OCI-LY3 (cell line): ENCODE results near the gene CPNE6.

Experiments used
- H2AFZ ChIP-seq: fragments of 200-600, 300-600 bp; shearing (Covaris generic); 2 replicates; pipeline ENCODE4 v1.6.0; 2014; ENCODE audit warnings: antibody characterized with exemption, low read depth, low read length
- H3K27ac ChIP-seq: fragments of 200-600, 300-600 bp; sonication (generic); 2 replicates; pipeline ENCODE4 v1.5.1; 2014; ENCODE audit warnings: mild to moderate bottlenecking, low read length, moderate library complexity, mixed read lengths
- H3K27me3 ChIP-seq: fragments of 200-600, 300-600 bp; sonication (generic); 2 replicates; pipeline ENCODE4 v1.6.1; 2014; ENCODE audit warnings: low read depth, low read length, mixed read lengths
- H3K36me3 ChIP-seq: fragments of 200-600, 300-600 bp; sonication (generic); replicated peaks from 2 replicates; pipeline ENCODE3; 2014; ENCODE audit warnings: low read depth, low read length, mixed read lengths
- H3K4me1 ChIP-seq: fragments of 300-600, 200-600 bp; sonication (generic); 2 replicates; pipeline ENCODE4 v1.6.1; 2014; ENCODE audit warnings: low read length, mixed read lengths
- H3K4me2 ChIP-seq: fragments of 200-600, 300-600 bp; sonication (generic); 2 replicates; pipeline ENCODE4 v1.6.1; 2014; ENCODE audit warnings: low read length, mixed read lengths
- H3K4me3 ChIP-seq: fragments of 300-600, 200-600 bp; sonication (generic); 2 replicates; pipeline ENCODE4 v1.5.1; 2014; ENCODE audit warnings: antibody characterized with exemption, mild to moderate bottlenecking, low read length, moderate library complexity
- H3K79me2 ChIP-seq: fragments of 300-600, 200-600 bp; shearing (Covaris generic); 2 replicates; pipeline ENCODE4 v1.6.1; 2014; ENCODE audit warnings: mild to moderate bottlenecking, low read length, mixed read lengths
- H3K9ac ChIP-seq: fragments of 300-600, 200-600 bp; shearing (Covaris generic); 2 replicates; pipeline ENCODE4 v1.6.0; 2014; ENCODE audit warnings: mild to moderate bottlenecking, low read length, moderate library complexity
- H3K9me3 ChIP-seq: fragments of 200-600, 300-600 bp; shearing (Covaris generic); 2 replicates; pipeline ENCODE4 v1.6.1; 2014; ENCODE audit warnings: low read length, mixed read lengths; ENCODE audit not compliant: insufficient read depth
- H4K20me1 ChIP-seq: fragments of 200-600, 300-600 bp; sonication (generic); 2 replicates; pipeline ENCODE4 v1.6.1; 2016; ENCODE audit warnings: low read length, mixed read lengths; ENCODE audit not compliant: insufficient read depth
- EZH2phosphoT487 ChIP-seq: fragments of 200-600 bp; shearing (Covaris generic); IDR thresholded peaks from 2 replicates; pipeline ENCODE4 v1.6.1; 2018; ENCODE audit warnings: antibody characterized with exemption, mixed run types, low read depth
- TF ChIP-seq, protein P1 (sequence below): fragments of 200-600, 300-600 bp; sonication (generic); IDR thresholded peaks from 2 replicates; pipeline ENCODE4 v1.5.1; 2014; ENCODE audit warnings: antibody characterized with exemption, low read length, low read depth

CPNE6 gene

DNA sequence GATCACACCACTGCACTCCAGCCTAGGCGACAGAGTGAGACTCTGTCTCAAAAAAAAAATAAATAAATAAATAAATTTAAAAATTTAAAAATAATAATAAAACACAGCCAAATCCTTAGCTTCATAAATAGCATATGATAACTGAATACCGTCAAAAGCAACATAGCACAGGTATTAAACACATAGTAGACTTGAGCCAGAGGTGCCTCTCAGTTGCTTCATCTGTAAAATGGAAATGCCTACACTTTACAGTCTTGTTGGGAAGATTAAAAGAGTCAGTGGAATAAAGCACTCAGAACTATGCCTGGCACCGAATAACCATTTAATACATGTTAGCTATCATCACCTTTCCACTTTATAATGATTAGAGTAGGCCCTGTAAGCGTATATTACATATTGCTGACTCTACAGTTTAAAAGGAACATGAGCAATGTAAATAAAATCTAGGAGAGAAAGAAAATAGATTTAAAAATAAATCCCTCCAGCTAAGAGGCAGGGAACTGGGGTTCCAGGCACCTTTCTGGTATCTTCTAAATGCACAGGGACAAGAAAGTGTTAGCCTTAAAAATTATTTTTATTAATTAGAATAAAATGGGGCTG is 35.4 kb downstream of the CPNE6 start:
- TF ChIP-seq EZH2phosphoT487 = no peak
- TF ChIP-seq, protein P1, sequence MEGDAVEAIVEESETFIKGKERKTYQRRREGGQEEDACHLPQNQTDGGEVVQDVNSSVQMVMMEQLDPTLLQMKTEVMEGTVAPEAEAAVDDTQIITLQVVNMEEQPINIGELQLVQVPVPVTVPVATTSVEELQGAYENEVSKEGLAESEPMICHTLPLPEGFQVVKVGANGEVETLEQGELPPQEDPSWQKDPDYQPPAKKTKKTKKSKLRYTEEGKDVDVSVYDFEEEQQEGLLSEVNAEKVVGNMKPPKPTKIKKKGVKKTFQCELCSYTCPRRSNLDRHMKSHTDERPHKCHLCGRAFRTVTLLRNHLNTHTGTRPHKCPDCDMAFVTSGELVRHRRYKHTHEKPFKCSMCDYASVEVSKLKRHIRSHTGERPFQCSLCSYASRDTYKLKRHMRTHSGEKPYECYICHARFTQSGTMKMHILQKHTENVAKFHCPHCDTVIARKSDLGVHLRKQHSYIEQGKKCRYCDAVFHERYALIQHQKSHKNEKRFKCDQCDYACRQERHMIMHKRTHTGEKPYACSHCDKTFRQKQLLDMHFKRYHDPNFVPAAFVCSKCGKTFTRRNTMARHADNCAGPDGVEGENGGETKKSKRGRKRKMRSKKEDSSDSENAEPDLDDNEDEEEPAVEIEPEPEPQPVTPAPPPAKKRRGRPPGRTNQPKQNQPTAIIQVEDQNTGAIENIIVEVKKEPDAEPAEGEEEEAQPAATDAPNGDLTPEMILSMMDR = no peak
- Histone ChIP-seq H3K9ac (no peak overlapping the region), H3K4me2 (no peak overlapping the region), H3K27me3 (no peaks in the 10 kb centered on the region), H3K36me3 (peaks cover 24% of the 10 kb centered on the region), H3K9me3 (no peaks in the 10 kb centered on the region), H3K4me1 (peaks cover 7% of the 10 kb centered on the region), H3K4me3 (no peak overlapping the region), H3K79me2 (no peaks in the 10 kb centered on the region), H2AFZ (no peak overlapping the region), H3K27ac (no peak overlapping the region), H4K20me1 (no peaks in the 10 kb centered on the region)

DNA sequence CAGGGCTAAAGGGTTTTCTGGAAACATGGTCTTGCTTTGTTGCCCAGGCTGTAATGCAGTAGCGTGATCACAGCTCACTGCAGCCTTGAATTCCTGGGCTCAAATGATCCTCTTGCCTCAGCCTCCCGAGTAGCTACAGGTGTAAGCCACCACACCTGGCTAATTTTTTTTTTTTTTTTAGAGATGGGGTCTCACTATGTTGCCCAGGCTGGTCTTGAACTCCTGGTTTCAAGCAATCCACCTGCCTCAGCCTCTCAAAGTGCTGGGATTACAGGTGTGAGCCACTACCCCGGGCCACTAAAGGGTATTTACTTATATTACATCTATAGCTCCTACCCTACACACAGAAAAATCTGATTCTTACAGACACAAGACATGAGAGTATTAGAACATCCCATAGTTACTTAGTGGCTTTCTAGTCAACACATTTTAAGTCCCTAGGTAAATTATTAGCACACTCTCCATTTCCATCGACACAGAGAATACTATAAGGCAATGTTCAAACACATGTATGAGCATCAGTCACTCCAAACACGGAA is 37.0 kb downstream of the CPNE6 start:
- Histone ChIP-seq H3K27ac (no peak overlapping the region; the same call in 1 of the 2 replicates), H3K4me1 (peaks cover 7% of the 10 kb centered on the region), H4K20me1 (no peaks in the 10 kb centered on the region), H2AFZ (peak overlapping the region; percentile 91), H3K9me3 (no peaks in the 10 kb centered on the region), H3K9ac (peak overlapping the region; percentile 16; the same call in 1 of the 2 replicates), H3K79me2 (no peaks in the 10 kb centered on the region), H3K36me3 (peaks cover 12% of the 10 kb centered on the region), H3K4me2 (peak overlapping the region; percentile 60), H3K4me3 (no peak overlapping the region), H3K27me3 (no peaks in the 10 kb centered on the region)
- no peak for TF ChIP-seq EZH2phosphoT487
- TF ChIP-seq, protein P1 = no peak

DNA sequence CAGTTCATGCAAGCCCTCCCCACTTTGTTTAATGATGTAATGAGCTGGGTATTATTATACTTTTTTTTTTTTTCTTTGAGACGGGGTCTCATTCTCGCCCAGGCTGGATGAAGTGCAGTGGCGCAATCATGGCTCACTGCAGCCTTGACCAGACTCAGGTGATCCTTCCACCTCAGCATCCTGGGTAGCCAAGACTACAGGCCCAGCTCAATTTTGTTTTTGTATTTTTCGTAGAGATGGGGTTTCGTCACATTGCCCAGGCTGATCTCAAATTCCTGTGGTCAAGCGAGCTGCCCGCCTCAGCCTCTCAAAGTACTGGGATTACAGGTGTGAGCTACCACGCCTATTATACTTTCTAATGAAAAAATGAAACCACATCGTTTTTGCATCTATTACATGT is 38.7 kb downstream of the CPNE6 start:
- no peak overlapping the region for H3K4me2 ChIP-seq
- no peaks in the 10 kb centered on the region for H3K79me2 ChIP-seq
- no peaks in the 10 kb centered on the region for H3K36me3 ChIP-seq
- H3K4me3 ChIP-seq = no peak overlapping the region
- H4K20me1 ChIP-seq = no peaks in the 10 kb centered on the region
- H3K9me3 ChIP-seq = no peaks in the 10 kb centered on the region
- no peak overlapping the region for H3K27ac ChIP-seq
- H3K9ac ChIP-seq = no peak overlapping the region
- H3K4me1 ChIP-seq = peaks cover 7% of the 10 kb centered on the region
- no peak overlapping the region for H2AFZ ChIP-seq
- TF ChIP-seq, protein P1 = no peak
- no peak for TF ChIP-seq EZH2phosphoT487
- no peaks in the 10 kb centered on the region for H3K27me3 ChIP-seq

DNA sequence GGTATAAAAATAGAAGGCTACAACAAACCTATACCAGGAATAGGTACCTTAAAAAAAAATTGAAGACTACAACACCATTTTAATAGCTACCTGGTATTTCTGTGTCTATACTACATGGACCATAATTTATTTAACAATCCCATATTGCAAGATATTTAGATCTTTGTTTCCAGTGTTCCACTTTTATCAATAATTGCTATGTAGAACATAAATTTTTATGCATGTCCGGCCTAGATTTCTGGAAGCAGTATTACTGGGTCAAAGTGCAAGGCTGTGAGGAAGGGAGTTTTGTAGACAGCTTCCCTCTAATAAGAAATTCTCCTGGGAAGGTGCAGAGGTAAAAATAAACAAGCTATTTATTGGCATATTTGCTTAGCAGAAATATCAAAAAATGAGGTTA is 39.2 kb downstream of the CPNE6 start:
- Histone ChIP-seq H3K9ac (no peak overlapping the region), H3K79me2 (peaks cover 2% of the 10 kb centered on the region; the same call in 1 of the 2 replicates), H2AFZ (no peak overlapping the region), H3K4me3 (no peak overlapping the region), H3K4me2 (no peak overlapping the region), H3K27ac (no peak overlapping the region), H3K9me3 (no peaks in the 10 kb centered on the region), H3K4me1 (peaks cover 9% of the 10 kb centered on the region), H4K20me1 (no peaks in the 10 kb centered on the region), H3K36me3 (no peaks in the 10 kb centered on the region), H3K27me3 (no peaks in the 10 kb centered on the region)
- TF ChIP-seq, protein P1 = no peak
- TF ChIP-seq EZH2phosphoT487 = no peak
